HL-60/S4 (cell line): ENCODE results near the gene EEF1A2.

Source experiments
- in situ Hi-C: fragments of 300-500 bp; cut with MboI; formaldehyde crosslinking; loops from 2 replicates; pipeline ENCODE4 v1.14.3; 2022; ENCODE audit warnings: low sequenced_read_pairs

Gene EEF1A2

GRCh38 chr20:63498960-63499337 lies at the start of gene EEF1A2:
EEF1A2 (minus strand) TSS chr20:63499083; CDS start chr20:63497763, 1,320 bp downstream.
- in situ Hi-C loops, result no loop called here

GRCh38 chr20:63548542-63548941 lies 49.7 kb upstream of the EEF1A2 start:
- in situ Hi-C loops, result no loop called here

GRCh38 chr20:63547725-63548480 lies 49.0 kb upstream of the EEF1A2 start, which contains the start of gene SRMS:
SRMS (minus strand) TSS chr20:63547749; CDS start chr20:63547463, 286 bp downstream.
- in situ Hi-C loops, result no loop called here

GRCh38 chr20:63546956-63547724 lies 48.3 kb upstream of the EEF1A2 start:
- in situ Hi-C loops, result no loop called here

- in situ Hi-C loops, result no loop called here
Observed at GRCh38 chr20:63546256-63546955, 47.5 kb upstream of the EEF1A2 start.

- in situ Hi-C loops, result no loop called here
Observed at GRCh38 chr20:63545814-63546213, 46.9 kb upstream of the EEF1A2 start.

GRCh38 chr20:63544958-63545516 lies 46.2 kb upstream of the EEF1A2 start:
- in situ Hi-C loops, result no loop called here

GRCh38 chr20:63544241-63544957 lies 45.5 kb upstream of the EEF1A2 start:
- in situ Hi-C loops, result no loop called here

- in situ Hi-C loops, result no loop called here
Observed at GRCh38 chr20:63543733-63544132, 44.9 kb upstream of the EEF1A2 start.

GRCh38 chr20:63543131-63543530 lies 44.2 kb upstream of the EEF1A2 start:
- in situ Hi-C loops, result no loop called here

GRCh38 chr20:63542696-63543095 lies 43.8 kb upstream of the EEF1A2 start:
- in situ Hi-C loops, result no loop called here

GRCh38 chr20:63542031-63542559 lies 43.2 kb upstream of the EEF1A2 start:
- in situ Hi-C loops, result no loop called here

- in situ Hi-C loops, result no loop called here
Observed at GRCh38 chr20:63541371-63541770, 42.5 kb upstream of the EEF1A2 start.

GRCh38 chr20:63540417-63541186 lies 41.7 kb upstream of the EEF1A2 start:
- in situ Hi-C loops, result no loop called here

- in situ Hi-C loops, result no loop called here
Observed at GRCh38 chr20:63539441-63540370, 40.8 kb upstream of the EEF1A2 start.

- in situ Hi-C loops, result no loop called here
Observed at GRCh38 chr20:63539092-63539430, 40.2 kb upstream of the EEF1A2 start.

GRCh38 chr20:63538204-63539091 lies 39.6 kb upstream of the EEF1A2 start:
- in situ Hi-C loops, result no loop called here
